Measurements from ENCODE around the gene RBAK.
"Not testable (repeated sequence)": the region's sequence is repeated elsewhere in the genome, so short reads cannot be mapped to it uniquely, and the experiment has no call there.

Gene RBAK

DNA sequence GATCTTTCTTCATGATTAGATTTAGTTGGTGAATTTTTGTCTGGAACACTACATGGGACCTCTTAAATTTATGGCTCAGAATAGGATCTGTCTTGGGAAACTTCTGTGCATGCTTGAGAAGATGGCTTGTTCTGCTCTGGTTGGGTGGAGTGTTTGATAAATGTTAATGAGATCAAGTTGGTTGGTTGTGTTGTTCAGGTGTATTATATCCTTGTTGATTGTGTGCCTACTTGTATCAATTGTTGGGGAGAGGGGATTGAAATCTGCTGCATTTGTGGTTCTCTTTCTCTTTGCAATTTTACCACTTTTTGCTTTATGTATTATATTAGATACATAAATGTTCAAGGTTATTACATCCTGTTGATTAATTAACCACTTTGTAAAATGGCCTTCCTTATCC, 6.1 kb downstream of the RBAK start:
- DNase-seq (ENCODE audit: low read depth in 2 of 2): not testable (repeated sequence)

DNA sequence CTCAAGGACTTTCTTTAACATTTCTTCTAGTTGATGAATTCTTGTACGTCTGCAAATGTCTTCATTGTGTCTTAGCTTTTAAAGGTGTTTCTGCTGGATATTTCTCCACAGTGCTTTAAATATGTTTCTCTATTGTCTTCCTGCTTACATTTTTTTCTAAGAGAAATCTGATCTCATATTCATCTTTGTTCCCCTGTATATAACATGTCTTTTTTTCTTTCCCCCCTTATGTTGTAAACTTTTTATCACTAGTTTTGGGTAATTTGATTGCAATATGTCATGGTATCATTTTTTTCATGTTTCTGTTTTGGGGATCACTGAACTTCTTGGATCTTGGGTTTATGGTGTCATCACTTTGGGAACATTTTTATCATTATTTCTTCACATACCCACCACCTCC, 7.5 kb downstream of the RBAK start:
- DNase-seq (ENCODE audit: low read depth in 2 of 2): no peak

DNA sequence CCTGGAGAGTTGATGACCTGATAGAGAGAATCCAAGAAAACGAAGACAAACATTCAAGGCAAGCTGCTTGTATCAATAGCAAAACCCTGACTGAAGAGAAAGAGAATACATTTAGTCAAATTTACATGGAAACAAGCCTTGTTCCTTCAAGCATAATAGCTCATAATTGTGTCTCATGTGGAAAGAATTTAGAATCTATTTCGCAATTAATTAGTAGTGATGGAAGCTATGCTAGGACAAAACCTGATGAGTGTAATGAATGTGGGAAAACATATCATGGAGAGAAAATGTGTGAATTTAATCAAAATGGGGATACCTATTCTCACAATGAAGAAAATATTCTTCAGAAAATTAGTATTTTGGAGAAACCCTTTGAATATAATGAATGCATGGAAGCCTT, 18.0 kb downstream of the RBAK start:
- no peak for DNase-seq (ENCODE audit: low read depth in 2 of 2)

DNA sequence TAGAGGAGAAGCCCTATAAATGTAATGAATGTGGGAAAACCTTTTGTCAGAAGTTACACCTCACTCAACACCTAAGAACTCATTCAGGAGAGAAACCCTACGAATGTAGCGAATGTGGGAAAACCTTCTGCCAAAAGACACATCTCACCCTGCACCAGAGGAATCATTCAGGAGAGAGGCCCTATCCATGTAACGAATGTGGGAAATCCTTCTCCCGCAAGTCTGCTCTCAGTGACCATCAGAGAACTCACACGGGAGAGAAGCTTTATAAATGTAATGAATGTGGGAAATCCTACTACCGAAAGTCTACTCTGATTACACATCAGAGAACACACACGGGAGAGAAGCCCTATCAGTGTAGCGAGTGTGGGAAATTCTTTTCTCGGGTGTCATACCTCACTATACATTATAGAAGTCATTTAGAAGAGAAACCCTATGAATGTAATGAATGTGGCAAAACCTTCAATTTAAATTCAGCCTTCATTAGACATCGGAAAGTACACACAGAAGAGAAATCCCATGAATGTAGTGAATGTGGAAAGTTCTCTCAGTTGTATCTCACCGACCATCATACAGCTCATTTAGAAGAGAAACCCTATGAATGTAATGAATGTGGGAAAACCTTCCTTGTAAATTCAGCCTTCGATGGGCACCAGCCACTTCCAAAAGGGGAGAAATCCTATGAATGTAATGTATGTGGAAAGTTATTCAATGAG, 18.9 kb downstream of the RBAK start:
- no peak for DNase-seq (ENCODE audit: low read depth in 2 of 2)

DNA sequence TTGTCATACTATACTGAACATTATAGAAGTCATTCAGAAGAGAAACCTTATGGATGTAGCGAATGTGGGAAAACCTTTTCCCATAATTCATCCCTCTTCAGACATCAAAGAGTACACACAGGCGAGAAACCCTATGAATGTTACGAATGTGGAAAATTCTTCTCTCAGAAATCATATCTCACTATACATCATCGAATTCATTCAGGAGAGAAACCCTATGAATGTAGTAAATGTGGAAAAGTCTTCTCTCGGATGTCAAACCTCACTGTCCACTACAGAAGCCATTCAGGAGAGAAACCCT, 19.4 kb downstream of the RBAK start:
- DNase-seq (ENCODE audit: low read depth in 2 of 2): no peak

DNA sequence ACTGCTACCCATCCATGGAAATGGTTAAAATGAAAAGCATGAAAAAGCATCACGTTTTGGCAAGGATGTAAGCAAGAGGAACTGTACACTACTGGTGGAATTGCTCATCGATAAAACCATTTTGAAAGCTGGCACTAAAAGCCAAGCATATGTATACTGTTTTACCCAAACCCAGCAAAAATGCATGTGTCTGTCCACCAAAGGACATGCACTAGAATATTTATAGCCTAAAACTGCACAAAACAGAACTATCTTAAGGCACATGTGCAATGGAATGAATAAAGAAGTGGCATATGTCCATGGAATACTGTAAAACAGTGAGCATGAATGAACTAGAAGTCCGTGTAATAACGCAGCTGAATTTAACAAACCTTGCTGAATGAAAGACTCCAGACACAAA, 22.9 kb downstream of the RBAK start:
- no peak for DNase-seq (ENCODE audit: low read depth in 2 of 2)

DNA sequence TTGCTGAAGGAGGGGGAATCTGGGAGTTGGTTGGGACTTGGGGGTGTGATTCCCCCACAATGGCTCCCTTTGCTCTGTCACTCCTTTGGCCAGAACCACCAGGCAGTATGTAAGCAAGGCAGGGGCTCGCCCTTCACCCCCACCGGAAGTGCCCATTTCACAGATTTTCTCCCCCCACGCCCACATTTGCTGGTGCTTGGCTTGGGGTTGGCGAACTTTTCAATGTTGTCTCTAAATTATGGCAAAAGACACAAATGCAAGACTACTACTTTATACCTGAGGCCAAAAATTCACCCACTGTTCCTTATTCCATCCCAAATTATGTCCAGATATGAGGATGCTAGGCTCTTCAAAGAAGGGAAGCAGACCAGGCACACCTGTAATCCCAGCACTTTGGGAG, 24.5 kb downstream of the RBAK start:
- DNase-seq (ENCODE audit: low read depth in 2 of 2): no peak

DNA sequence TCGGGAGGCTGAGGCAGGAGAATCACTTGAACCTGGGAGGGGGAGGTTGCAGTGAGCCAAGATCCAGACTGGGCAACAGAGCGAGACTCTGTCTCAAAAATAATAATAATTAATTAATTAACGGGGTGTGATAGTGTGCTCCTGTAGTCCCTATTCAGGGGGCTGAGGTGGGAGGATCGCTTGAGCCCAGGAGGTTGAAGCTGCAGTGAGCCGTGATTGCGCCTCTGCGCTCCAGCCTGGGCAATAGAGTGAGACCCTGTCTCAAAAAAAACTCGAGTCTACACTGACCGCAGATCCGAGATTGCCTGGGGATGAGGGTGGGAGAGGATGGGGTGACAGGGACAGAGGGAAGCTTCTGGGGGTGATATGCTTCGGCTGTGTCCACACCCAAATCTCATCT, 29.5 kb downstream of the RBAK start:
- not testable (repeated sequence) for DNase-seq (ENCODE audit: low read depth in 2 of 2)

DNA sequence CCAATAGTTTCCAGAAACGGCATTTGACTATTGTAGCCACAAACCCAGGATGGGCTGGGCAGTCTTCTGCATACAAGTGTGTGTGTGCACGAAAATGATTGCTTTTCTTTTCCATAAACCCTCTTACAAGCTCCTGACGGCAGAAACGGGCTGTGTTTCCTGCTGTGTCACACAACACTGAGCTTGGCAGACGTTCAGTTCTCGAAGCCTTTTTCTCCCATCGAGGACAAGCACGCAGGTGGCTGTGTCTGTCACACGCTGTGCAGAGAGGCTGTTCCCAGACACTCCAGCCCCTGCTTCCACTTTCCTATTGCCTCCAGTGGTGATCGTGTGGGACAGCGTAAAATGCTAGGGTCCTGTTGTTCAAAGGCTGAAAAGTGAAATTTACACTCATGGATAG, 32.1 kb downstream of the RBAK start:
- no peak for DNase-seq (ENCODE audit: low read depth in 2 of 2)

DNA sequence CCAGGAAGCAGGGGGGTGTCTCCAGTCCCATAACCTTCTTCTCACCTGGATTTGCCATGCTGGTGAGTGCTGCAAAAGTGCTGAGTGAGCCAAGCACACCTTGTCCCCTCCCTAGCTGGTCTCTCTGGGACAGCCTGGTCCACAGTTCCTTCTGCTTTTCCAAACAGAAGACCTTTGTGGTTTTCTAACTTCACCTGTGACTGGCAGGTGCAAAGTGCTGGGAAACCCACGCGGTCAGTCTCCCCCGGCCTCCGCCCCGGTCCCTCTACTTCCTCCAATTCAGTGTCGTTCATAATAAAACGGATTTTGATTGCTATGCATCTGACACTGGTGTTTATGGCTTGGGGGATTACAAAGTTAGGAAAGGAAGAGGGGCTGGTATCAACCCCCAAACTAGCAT, 37.1 kb downstream of the RBAK start:
- no peak for DNase-seq (ENCODE audit: low read depth in 2 of 2)

DNA sequence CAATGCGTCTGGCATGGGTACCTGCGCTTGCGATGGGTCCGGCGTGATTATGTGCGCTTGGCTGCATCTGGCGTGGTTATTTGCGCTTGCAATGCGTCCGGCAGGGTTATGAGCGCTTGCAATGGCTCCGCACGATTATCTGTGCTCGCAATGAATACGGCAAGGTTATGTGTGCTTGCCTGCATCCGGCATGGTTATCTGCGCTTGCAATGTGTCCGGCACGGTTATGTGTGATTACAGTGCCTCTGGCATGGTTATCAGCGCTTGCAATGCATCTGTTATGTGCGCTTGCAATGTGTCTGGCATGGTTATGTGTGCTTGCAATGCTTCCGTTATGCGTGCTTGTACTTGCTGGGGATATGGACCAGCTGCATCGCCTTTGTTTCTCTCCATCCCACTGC, 37.7 kb downstream of the RBAK start:
- DNase-seq (ENCODE audit: low read depth in 2 of 2): no peak

DNA sequence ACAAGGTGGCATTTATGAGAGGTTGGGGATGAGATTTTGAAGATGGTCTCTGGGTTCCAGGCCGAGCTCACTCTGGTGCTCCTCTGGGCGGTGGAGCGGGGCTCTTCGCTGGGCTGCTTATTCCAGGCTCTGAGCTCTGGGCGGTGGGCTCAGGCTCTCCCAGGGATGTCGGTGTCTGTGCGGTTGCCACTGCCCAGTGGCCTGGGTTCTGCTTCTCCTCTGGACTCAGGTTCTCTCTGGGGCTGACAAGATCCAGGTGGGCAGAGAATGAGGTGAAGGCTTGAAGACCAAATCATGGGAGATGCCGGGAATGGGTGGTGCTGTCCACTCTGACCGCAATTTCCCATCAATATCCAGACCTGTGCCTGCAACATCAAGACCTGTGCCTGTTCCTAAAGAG, 40.6 kb downstream of the RBAK start:
- no peak for DNase-seq (ENCODE audit: low read depth in 2 of 2)

DNA sequence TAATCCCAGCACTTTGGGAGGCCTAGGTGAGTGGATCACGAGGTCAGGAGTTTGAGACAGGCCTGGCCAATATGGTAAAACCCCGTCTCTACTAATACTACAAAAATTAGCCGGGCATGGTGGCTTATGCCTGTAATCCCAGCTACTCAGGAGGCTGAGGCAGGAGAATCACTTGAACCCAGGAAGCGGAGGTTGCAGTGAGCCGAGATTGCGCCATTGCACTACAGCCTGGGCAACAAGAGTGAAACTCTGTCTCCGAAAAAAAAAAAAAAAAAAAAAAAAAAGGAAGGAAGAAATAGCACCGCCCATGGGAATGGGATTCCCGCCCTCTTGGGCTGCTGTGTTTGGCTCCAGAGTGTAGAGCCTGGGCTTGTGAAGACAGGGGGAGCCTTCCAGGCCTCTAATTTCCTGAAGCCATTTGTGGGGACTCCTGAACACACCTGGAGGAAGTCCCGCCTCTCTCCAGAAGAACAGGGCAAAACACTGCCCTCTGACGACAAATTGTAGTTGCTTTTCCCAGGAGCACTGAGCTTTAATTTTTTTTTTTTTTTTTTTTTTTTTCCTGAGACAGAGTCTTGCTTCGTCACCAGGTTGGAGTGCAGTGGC, 42.7 kb downstream of the RBAK start:
- DNase-seq (ENCODE audit: low read depth in 2 of 2): not testable (repeated sequence)

DNA sequence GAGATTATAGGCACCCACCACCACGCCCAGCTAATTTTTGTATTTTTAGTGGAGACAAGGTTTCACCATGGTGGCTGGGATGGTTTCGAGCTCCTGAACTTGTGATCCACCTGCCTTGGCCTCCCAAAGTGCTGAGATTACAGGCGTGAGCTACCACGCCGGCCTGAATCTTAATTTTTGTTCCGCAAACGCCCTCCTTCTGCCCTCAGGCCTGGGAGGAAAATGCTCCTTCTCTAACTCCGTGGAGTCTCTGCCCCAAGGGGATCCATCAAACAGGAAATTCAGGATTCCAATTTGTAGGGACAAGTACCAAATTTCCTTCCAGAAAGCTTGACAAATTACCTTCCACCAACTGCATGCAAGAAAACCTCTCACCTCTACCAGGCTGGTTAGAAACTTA, 43.2 kb downstream of the RBAK start:
- DNase-seq (ENCODE audit: low read depth in 2 of 2): no peak

DNA sequence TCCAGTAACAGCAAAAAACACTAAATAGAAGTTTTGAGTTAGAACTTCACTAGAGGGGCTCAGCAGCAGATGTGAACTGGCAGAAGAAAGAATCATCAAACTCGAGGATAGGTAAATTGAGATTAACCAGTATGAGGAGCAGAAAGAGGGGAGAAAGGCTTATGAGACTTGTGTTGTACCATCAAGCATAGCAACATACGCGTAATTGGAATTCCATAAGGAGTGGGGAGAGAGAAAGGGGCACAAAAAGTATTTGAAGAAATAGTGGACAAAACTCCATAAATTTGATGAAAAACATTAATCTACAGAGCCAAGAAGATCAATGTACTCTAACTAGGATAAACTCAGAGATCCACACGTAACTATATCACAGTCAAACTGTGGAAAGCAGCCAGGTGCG, 48.3 kb downstream of the RBAK start:
- no peak for DNase-seq (ENCODE audit: low read depth in 2 of 2)

DNA sequence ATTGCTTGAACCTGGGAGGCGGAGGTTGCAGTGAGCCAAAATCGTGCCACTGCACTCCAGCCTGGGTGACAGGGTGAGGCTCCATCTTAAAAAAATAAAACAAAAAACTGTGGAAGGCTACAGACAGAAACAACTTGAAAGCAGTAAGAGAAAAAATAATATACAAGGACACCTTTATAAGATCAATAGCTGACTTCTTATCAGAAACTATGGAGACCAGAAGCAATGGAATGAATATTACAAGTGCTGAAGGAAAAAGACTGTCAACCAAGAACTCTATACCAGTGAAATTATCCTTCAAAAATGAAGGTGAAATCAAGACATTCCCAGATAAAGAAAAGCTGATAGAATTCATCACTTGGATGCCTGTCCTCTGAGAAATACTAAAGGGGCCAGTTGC, 49.0 kb downstream of the RBAK start:
- DNase-seq (ENCODE audit: low read depth in 2 of 2): no peak

DNA sequence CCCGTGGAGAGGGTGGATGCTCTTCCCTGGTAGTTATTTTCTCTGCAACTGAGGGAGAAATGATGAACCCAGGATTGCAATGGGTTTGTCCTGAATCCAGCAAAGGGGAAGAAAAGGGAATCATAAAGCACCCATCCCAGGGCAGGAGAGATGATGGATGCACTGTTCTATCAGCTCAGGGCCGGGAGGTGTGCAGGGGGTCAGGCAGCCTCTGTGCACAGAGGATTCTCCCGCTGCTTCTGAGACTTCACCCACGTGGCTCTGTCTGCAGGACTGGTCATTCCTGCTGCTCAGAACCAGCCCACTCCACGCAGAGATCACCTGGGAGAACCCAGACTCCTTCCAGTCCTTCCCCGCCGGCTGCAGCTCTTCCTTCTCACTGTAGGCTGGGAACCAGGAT, 70.7 kb downstream of the RBAK start:
- DNase-seq (ENCODE audit: low read depth in 2 of 2): no peak

DNA sequence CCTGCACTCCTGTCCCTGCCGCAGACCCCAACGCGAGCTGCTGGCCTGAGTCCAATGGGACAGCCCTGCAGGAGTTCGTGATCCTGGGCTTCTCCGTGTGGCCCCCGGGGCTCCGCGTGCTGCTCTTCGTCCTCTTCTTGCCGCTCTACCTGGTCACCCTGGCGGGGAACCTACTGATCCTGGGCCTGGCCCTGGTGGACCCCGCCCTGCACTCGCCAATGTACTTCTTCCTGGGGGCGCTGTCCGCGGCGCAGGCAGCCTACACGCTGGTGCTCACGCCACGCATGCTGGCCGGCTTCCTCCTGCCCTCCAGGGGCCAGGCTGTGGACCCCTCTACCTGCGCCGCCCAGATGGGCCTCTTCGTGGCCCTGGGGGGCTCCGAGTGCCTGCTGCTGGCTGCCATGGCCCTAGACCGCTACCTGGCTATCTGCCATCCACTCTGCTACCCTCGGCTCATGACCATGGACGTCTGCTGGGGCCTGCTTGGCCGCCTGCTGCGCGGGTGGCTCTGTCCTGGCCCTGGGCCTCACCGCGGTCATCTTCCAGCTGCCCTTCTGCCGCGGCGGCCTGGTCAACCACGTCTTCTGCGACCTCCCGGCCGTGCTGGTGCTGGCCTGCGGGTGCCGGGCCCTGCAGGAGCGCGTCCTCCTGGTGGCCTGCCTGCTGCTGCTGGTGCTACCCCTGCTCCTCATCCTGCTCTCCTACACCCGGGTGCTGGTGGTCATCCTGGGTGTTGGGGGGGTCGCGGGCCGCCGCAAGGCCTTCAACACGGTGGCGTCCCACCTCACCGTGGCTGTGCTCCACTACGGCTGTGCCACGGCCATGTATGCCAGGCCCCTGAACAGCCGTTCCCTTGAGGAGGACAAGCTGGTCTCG, 71.7 kb downstream of the RBAK start:
- DNase-seq (ENCODE audit: low read depth in 2 of 2): no peak

Data from fibroblast of skin of left quadriceps (primary cell).